ENCODE measurements around the gene NARF. TPM values are rescaled to one million over a fixed set of nuclear protein-coding genes. Genes with fewer than 3 reads are reported as not detected.

Gene NARF
- total and polyA plus RNA-seq, 2 of the 8 experiments (the other 6 are each of a cell fraction or from before 2014, with no cell fraction given), result 97.4 to 131 TPM

DNA sequence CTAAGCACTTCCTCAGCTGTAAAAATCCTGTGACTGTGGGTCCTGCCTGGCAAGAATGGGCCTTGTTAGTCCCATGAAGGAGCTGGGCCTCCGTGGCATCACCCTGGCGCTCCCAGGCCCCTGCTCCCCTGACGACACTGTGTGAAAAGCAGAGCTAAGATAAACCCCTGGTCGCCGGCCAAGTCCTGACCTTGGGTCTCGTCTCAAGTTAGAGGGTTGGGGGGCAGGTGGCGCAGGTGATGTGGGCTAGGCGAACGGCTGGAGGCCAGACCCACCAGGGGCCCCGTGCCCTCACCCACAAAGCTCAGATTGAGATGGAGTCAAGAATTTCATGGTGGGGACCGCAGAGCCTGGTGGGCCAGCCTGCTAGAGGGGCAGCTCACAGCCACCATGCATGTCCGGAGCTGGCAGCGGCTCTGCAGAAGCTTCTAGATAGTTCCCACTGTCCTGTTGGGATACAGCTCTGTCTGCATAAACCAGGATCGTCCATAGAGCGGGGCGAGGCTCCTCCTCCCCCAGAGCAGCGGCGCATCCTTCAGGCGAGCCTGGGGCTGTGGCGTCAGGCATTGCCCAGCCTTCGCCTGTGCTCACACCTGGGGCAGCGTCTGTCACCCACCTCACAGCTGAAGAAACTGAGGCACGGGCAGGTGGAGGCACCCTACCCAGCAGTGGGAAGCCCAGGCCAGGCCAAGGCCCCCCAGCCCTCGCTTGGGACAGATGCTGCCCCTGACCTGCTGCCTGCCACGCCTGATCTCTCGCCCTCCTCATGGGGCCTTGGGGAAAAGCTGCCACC is 19.9 kb upstream of the NARF start:
- Histone ChIP-seq H4K91ac (replicated peaks; ENCODE audit: insufficient read length, low read length) (no peak overlapping the region), H3K9ac (replicated peaks in 1 of 4; ENCODE audit: extremely low read depth in 1 of 4, low read depth in 3 of 4, low read length in 3 of 4) (no peak overlapping the region), H3K9me3 (ENCODE audit: insufficient read depth in 2 of 2, low read depth in 1 of 2, low read length in 1 of 2) (no peaks in the 10 kb centered on the region), H2AK5ac (ENCODE audit: low read depth, low read length) (no peak overlapping the region), H4K5ac (ENCODE audit: insufficient read length, low read depth, low read length) (no peak overlapping the region), H2BK15ac (ENCODE audit: low read length) (no peak overlapping the region), H3K79me1 (ENCODE audit: low read depth, low read length) (no peaks in the 10 kb centered on the region), H3K27me3 (replicated peaks in 1 of 4; ENCODE audit: control insufficient read depth in 3 of 4, extremely low read depth in 1 of 4, insufficient read depth in 3 of 4, low read length in 3 of 4) (no peaks in the 10 kb centered on the region), H4K8ac (ENCODE audit: extremely low read depth, insufficient read depth, low read length) (peak overlapping the region; percentile 51; the same call in 1 of the 2 replicates), H2BK120ac (replicated peaks; ENCODE audit: low read depth, low read length) (no peak overlapping the region), H3K56ac (replicated peaks; ENCODE audit: insufficient read length, low read depth, low read length) (no peak overlapping the region), H2BK12ac (ENCODE audit: low read depth, low read length) (no peak overlapping the region), H2BK5ac (ENCODE audit: low read depth, low read length) (no peak overlapping the region), H3K23me2 (ENCODE audit: low read depth, low read length) (no peaks in the 10 kb centered on the region), H3K4me1 (replicated peaks in 1 of 4; ENCODE audit: control insufficient read depth in 3 of 4, insufficient read depth in 4 of 4, low read length in 3 of 4) (peaks cover 0 to 18% (median 8%) of the 10 kb centered on the region in 4 experiments; a peak in 6 of 7 replicates), H3K4me2 (ENCODE audit: insufficient read depth in 1 of 2, low read depth in 2 of 2, low read length in 2 of 2) (no peak overlapping the region), H4K20me1 (replicated peaks in 1 of 2; ENCODE audit: control insufficient read depth in 1 of 2, insufficient read depth in 2 of 2, low read length in 2 of 2) (peaks cover 0 to 18% of the 10 kb centered on the region in 2 experiments), H2BK20ac (ENCODE audit: low read length) (no peak overlapping the region), H3K36me3 (ENCODE audit: control insufficient read depth in 2 of 4, insufficient read depth in 4 of 4, low read length in 3 of 4) (peaks cover 0 to 14% (median 8%) of the 10 kb centered on the region in 4 experiments; a peak in 4 of 8 replicates), H3K4me3 (ENCODE audit: extremely low read depth in 1 of 4, insufficient read depth in 2 of 4, low read depth in 3 of 4, low read length in 4 of 4) (no peak overlapping the region), H3K23ac (ENCODE audit: insufficient read length) (no peak overlapping the region), H3K27ac (ENCODE audit: low read depth, low read length) (no peak overlapping the region; the same call in 1 of the 2 replicates), H3K4ac (replicated peaks; ENCODE audit: insufficient read length, low read depth, low read length) (no peak overlapping the region), H2AFZ (ENCODE audit: low read length) (no peak overlapping the region), H3K79me2 (ENCODE audit: control insufficient read depth in 1 of 2, insufficient read depth in 2 of 2, low read length in 2 of 2) (no peaks in the 10 kb centered on the region), H3K14ac (ENCODE audit: insufficient read length) (no peak overlapping the region), H3K18ac (ENCODE audit: extremely low read depth, low read length) (peak overlapping the region; percentile 60; the same call in 1 of the 2 replicates)
- no peak for TF ChIP-seq SIX5 (IDR thresholded peaks at IDR 0.05; ENCODE audit: low read depth, low read length)
- no peak for TF ChIP-seq RFX5 (IDR thresholded peaks at IDR 0.05; ENCODE audit: borderline replicate concordance, low read depth, low read length)
- no peak for TF ChIP-seq BRCA1 (IDR thresholded peaks at IDR 0.05; ENCODE audit: low read depth, low read length)
- no peak for TF ChIP-seq SIN3A (conservative IDR thresholded peaks at IDR 0.05 in 1 of 2, IDR thresholded peaks at IDR 0.05 in 1 of 2; ENCODE audit: low read depth in 1 of 2, low read length in 2 of 2)
- no peak for TF ChIP-seq TBP (IDR thresholded peaks at IDR 0.05; ENCODE audit: low read depth, low read length)
- TF ChIP-seq POLR2A (IDR thresholded peaks at IDR 0.05; ENCODE audit: control extremely low read depth in 1 of 2, low read depth in 2 of 2, low read length in 2 of 2), result 0 out of 3 replicates have a peak, but pooled peaks of 1 of the 2 experiments have one; percentile 14
- TF ChIP-seq JUN (IDR thresholded peaks at IDR 0.05; ENCODE audit: low read depth, low read length), result no peak
- 83% methylated on average over 26 of the region's 26 CpGs; no CpG with 5 or more reads in 1 of the 2 experiments for WGBS, 2 experiments (ENCODE audit: extremely low coverage in 1 of 2, insufficient coverage in 1 of 2, insufficient read length in 1 of 2, insufficient replicate concordance in 2 of 2, low coverage in 1 of 2, low lambda C conversion rate in 2 of 2, missing lambda C conversion rate in 1 of 2)
- DNase-seq (ENCODE audit: low read depth in 1 of 2, low spot score in 2 of 2), result no peak
- no peak for FAIRE-seq
- CTCF ChIA-PET (ENCODE audit: partially characterized antibody), result interaction anchor here (0.6 to 3.0 kb wide), 8 partner anchors 9 to 698 kb away, joined by 3 to 17 read pairs (median 3); no protein-coding TSS in a partner anchor
- POLR2A ChIA-PET (ENCODE audit: partially characterized antibody), result interaction anchor here (0.5 to 3.3 kb wide), 8 partner anchors 9 to 520 kb away, joined by 3 to 12 read pairs (median 3); partner anchors contain the start of gene NARF
